Breast epithelium (tissue), 4 donors: ENCODE data around the gene CTCFL. TPM values are rescaled to one million over a fixed set of nuclear protein-coding genes. Genes with fewer than 3 reads are reported as not detected.
A peak's percentile ranks its signal among the peaks of the same experiment; 100 is the strongest.

Source experiments
- DNase-seq, 2 donors: peaks; one replicate each; pipeline ENCODE4 v3.0.0-alpha.2; 2019; ENCODE audit warnings: low spot score in 2 of 2
- H3K27ac ChIP-seq, 2 donors: fragments of 200-600 bp; sonication (generic) in 1 of 2; one replicate each; pipeline ENCODE4 v1.5.1; 2016 to 2019; ENCODE audit warnings: mild to moderate bottlenecking in 1 of 2
- H3K27me3 ChIP-seq, 2 donors: fragments of 200-600 bp; sonication (generic) in 1 of 2; one replicate each; pipeline versions ENCODE4 v1.5.1 to v1.6.0; 2017 to 2019; ENCODE audit warnings: control low read depth in 1 of 2, mild to moderate bottlenecking in 1 of 2
- H3K36me3 ChIP-seq: fragments of 200-600 bp; one replicate; pipeline ENCODE4 v1.5.1; 2019
- H3K4me1 ChIP-seq, 2 donors: fragments of 200-600 bp; sonication (generic); one replicate each; pipeline ENCODE4 v1.5.1; 2016 to 2019; ENCODE audit warnings: control low read depth in 1 of 2
- H3K4me3 ChIP-seq, 3 donors: fragments of 200-600 bp; sonication (generic); 1 replicate in 2 of 3; 2 replicates in 1 of 3; pipeline ENCODE4 v1.5.1; 2016 to 2019; ENCODE audit warnings: mild to moderate bottlenecking in 3 of 3, moderate library complexity in 2 of 3
- H3K9me3 ChIP-seq, 2 donors: fragments of 200-600 bp; sonication (generic) in 1 of 2; one replicate each; pipeline ENCODE4 v1.5.1; 2016 to 2019; ENCODE audit warnings: control low read depth in 1 of 2
- POLR2A ChIP-seq: fragments of 450-650 bp; IDR thresholded peaks from one replicate; pipeline ENCODE4 v1.6.1; 2016; ENCODE audit warnings: antibody characterized with exemption, mild to moderate bottlenecking, moderate library complexity
- POLR2AphosphoS5 ChIP-seq, 3 donors: sonication (generic); formaldehyde crosslinking; IDR thresholded peaks; one replicate each; pipeline ENCODE4 v1.6.1; 2017; ENCODE audit warnings: antibody characterized with exemption in 3 of 3
- intact Hi-C: fragments of 100-400 bp; cut with DNase I; formaldehyde crosslinking; loops from one replicate; pipeline ENCODE4 v1.15.1; 2023; ENCODE audit warnings: low total_unique reads
- total RNA-seq, 3 donors: library from RNA; depleted of rRNA; stranded (reverse); fragments of >200 nt; gene quantifications; one replicate each; pipeline ENCODE4 v1.1.0, GENCODE V29; 2016
- TF ChIP-seq, protein P1 (sequence below), 3 donors: fragments of 450-650 bp; IDR thresholded peaks; one replicate each; pipeline ENCODE4 v1.5.1; 2016 to 2017; ENCODE audit warnings: antibody characterized with exemption in 3 of 3, mild to moderate bottlenecking in 3 of 3, moderate library complexity in 3 of 3

CTCFL gene
- total RNA-seq, 3 donors from 2014 or later: not detected

DNA sequence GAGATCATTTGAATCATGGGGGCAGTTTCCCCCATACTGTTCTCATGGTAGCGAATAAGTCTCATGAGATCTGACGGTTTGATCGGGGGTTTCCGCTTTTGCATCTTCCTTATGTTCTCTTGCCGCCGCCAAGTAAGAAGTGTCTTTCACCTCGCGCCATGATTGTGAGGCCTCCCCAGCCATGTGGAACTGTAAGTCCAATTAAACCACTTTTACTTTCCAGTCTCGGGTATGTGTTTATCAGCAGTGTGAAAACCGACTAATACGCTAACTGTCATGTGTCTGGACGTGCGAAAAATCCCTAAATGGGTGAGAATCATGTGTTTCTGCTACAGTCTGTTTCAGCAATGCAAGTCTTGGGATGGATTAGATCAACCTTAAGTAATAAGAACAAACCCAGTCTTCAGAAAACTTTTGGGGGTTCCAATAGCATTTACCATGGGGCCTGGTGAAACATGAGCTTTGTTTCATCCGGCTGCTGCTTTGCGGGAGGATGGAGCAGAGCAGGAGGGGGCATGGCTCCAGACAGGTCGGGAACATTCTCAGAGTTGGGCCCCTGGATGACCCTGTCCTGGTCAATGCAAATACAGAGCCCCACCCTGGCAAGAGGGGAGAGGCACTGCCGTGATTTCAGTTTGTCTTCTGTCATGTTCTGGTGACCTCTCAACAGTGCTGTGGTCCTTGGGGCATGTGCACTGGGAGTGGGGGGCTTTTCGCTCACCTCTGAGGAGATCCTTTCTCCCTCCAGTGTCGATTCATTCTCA, 41.5 kb downstream of the CTCFL start:
- H3K9me3 ChIP-seq: no peaks in the 10 kb centered on the region
- peaks cover 0 to 6% of the 10 kb centered on the region in 2 donors for H3K27me3 ChIP-seq
- no peak overlapping the region for H3K4me3 ChIP-seq
- H3K36me3 ChIP-seq: no peaks in the 10 kb centered on the region
- TF ChIP-seq POLR2A (no peak), POLR2AphosphoS5 (IDR thresholded peaks at IDR 0.05) (no peak)
- TF ChIP-seq, protein P1, sequence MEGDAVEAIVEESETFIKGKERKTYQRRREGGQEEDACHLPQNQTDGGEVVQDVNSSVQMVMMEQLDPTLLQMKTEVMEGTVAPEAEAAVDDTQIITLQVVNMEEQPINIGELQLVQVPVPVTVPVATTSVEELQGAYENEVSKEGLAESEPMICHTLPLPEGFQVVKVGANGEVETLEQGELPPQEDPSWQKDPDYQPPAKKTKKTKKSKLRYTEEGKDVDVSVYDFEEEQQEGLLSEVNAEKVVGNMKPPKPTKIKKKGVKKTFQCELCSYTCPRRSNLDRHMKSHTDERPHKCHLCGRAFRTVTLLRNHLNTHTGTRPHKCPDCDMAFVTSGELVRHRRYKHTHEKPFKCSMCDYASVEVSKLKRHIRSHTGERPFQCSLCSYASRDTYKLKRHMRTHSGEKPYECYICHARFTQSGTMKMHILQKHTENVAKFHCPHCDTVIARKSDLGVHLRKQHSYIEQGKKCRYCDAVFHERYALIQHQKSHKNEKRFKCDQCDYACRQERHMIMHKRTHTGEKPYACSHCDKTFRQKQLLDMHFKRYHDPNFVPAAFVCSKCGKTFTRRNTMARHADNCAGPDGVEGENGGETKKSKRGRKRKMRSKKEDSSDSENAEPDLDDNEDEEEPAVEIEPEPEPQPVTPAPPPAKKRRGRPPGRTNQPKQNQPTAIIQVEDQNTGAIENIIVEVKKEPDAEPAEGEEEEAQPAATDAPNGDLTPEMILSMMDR (IDR thresholded peaks at IDR 0.05): no peak
- no peaks in the 10 kb centered on the region for H3K4me1 ChIP-seq
- no peak overlapping the region for H3K27ac ChIP-seq
- intact Hi-C loops: no loop called here
- DNase-seq: peak in 1 of 2 donors; percentile 27

DNA sequence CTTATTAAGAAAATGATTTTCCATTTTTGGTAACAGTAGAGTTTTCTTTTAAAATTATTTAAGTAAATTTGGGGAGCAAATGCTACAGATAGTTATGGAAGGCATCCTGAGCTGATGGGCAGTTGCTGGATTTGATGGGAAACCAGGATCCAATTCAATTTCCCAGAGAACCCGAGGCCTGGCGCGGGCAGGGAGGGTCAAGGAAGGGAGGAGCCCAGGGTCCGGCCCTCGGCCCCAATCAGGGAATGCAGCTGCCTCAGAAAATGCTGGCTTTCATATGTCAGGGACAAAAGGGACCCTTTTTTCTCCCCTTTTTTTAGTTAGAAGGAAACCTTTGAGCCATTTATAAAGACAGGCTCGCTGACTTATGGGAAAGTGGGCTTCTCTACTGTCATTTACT, 42.1 kb downstream of the CTCFL start:
- H3K4me3 ChIP-seq: no peak overlapping the region
- TF ChIP-seq POLR2AphosphoS5 (IDR thresholded peaks at IDR 0.05) (no peak), POLR2A (no peak)
- TF ChIP-seq, protein P1 (IDR thresholded peaks at IDR 0.05): no peak
- H3K27ac ChIP-seq: no peak overlapping the region
- H3K36me3 ChIP-seq: no peaks in the 10 kb centered on the region
- H3K27me3 ChIP-seq: peaks cover 0 to 6% of the 10 kb centered on the region in 2 donors
- intact Hi-C loops: no loop called here
- no peaks in the 10 kb centered on the region for H3K4me1 ChIP-seq
- peak in 1 of 2 donors; percentile 40 for DNase-seq
- H3K9me3 ChIP-seq: no peaks in the 10 kb centered on the region

DNA sequence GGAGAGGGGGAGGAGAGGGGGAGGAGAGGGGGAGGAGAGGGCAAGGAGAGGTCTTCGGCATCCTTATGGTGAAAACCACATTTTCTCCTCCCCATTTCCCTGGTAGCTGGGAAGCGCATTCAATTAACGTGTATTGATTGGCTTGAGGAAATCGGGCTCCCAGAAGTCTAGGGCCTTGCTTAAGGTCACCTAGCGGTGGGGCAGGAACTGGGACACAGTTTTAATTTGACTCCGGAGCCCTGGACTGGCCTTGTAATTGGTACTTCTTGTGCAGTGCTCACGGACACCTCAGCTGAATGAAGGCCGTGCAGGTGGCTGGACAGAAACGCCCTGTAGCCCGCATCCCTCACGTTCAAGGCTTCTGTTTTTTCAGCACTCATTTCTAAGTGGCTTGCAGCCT, 42.8 kb downstream of the CTCFL start:
- Histone ChIP-seq H3K36me3 (no peaks in the 10 kb centered on the region), H3K9me3 (no peaks in the 10 kb centered on the region)
- DNase-seq: peak in 1 of 2 donors; percentile 0

DNA sequence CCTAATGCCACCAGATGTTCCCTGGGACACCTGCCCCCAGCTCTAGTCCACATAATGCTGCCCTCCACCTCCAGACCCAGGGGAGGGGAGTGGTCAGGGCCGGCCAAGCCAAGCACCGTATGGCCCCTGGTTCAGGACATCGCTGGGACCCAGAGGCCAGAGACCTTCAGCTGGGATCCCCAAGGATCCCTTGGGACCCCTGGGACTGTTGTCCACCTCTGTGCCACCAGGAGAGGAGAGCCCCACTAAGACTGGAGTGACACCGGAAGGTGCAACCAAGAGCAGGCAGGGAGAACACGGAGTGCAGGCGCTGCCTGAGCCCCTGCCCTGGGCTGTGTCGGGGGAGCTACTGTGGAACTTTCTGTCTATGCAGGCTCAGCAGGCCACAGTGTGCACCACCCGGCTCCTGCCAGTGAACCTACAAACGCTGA, 43.6 kb downstream of the CTCFL start:
- no peak overlapping the region for H3K4me3 ChIP-seq
- H3K27me3 ChIP-seq: peaks cover 0 to 6% of the 10 kb centered on the region in 2 donors
- TF ChIP-seq POLR2A (no peak), POLR2AphosphoS5 (IDR thresholded peaks at IDR 0.05) (no peak)
- TF ChIP-seq, protein P1 (IDR thresholded peaks at IDR 0.05): no peak
- intact Hi-C loops: no loop called here
- no peaks in the 10 kb centered on the region for H3K36me3 ChIP-seq
- no peaks in the 10 kb centered on the region for H3K4me1 ChIP-seq
- DNase-seq: peak in 1 of 2 donors; percentile 30
- H3K27ac ChIP-seq: no peak overlapping the region
- H3K9me3 ChIP-seq: no peaks in the 10 kb centered on the region

More for the DNA sequence above, 42.8 kb downstream of the CTCFL start:
- Histone ChIP-seq H3K4me1 (no peaks in the 10 kb centered on the region), H3K27me3 (peaks cover 0 to 6% of the 10 kb centered on the region in 2 donors), H3K4me3 (no peak overlapping the region), H3K27ac (no peak overlapping the region)
- TF ChIP-seq POLR2A (no peak), POLR2AphosphoS5 (IDR thresholded peaks at IDR 0.05) (no peak)
- TF ChIP-seq, protein P1 (IDR thresholded peaks at IDR 0.05): no peak
- intact Hi-C loops: no loop called here

DNA sequence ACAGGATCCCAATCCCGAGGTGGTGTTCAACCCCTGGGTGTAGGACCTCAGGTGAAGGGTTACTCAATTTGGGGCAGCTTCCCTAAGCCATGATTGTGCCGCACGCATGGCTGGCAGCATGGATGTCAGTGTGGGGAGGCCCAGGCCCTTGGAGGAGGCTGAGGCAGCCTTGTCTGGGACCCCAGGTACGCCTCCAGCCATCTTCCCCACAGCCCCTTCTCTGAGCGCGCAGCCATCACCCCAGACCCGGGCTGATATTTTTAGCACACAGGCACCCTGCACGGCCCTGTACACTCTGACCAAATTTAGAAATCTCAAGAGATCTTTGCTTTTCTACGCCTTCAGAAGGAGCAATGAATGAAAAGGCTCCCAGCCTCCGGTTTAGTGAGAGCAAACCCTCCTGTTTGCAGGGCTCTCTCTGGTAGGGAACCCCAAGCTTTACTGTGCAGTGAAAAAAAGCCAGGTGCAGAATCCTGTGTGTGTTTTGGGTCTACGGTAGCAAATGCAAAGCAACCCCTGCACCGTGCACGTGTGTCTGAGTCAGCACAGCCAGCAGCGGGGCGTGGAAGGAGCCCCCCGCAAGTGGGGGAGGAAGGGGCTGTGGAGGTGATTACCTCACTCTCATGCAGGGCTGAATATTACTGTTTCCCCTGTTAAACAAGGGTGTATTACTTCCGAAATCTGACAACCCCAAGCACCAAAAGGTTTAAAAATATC, 44.3 kb downstream of the CTCFL start:
- intact Hi-C loops: no loop called here
- no peaks in the 10 kb centered on the region for H3K4me1 ChIP-seq
- no peak overlapping the region for H3K4me3 ChIP-seq
- no peak overlapping the region for H3K27ac ChIP-seq
- H3K36me3 ChIP-seq: no peaks in the 10 kb centered on the region
- H3K27me3 ChIP-seq: peaks cover 0 to 6% of the 10 kb centered on the region in 2 donors
- TF ChIP-seq POLR2A (no peak), POLR2AphosphoS5 (IDR thresholded peaks at IDR 0.05) (no peak)
- TF ChIP-seq, protein P1 (IDR thresholded peaks at IDR 0.05): no peak
- DNase-seq: peak in 1 of 2 donors; percentile 17
- no peaks in the 10 kb centered on the region for H3K9me3 ChIP-seq
